ENCODE data around the gene CACNA1H. TPM values are rescaled to one million over a fixed set of nuclear protein-coding genes. Genes with fewer than 3 reads are reported as not detected.

CACNA1H gene
- total RNA-seq, 1 experiment from 2014 or later: 31.1 TPM

DNA sequence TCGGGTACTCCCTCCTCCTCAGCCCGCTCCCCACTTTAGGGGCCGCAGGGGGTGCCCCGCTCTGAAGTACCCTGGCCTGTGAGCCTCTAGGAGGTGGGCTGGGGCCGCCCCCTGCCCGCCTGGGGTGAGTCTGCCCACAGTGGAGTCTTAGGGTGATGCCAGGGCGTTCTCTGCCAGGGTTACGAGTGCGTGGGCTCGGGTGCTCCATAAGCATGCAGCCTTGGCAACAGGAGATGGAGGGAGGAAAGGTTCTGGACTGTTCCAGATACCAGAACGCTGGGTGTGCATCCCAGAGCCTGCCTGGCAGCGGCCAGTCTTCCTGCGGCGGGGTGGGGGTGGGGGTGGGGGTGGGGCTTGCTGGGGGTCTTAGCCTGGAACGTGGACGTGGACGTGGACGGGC is 15.9 kb downstream of the CACNA1H start:
- in situ Hi-C loops (cut with HindIII; ENCODE audit: low pct_unique_long_range_greater_than_20kb, low sequenced_read_pairs): no loop called here
- DNase-seq (ENCODE audit: low read depth, low spot score) (no peak), ATAC-seq (no peak)
- H3K4me3 ChIP-seq (ENCODE audit: low read depth in 2 of 2, low read length in 2 of 2): no peak overlapping the region
- POLR2A ChIA-PET: no interaction called here
- no peaks in the 10 kb centered on the region for H3K27me3 ChIP-seq (ENCODE audit: control insufficient read depth, insufficient read depth, low read length)
- H3K36me3 ChIP-seq (ENCODE audit: control insufficient read depth, insufficient read depth, low read length): no peaks in the 10 kb centered on the region
- CTCF ChIA-PET: no interaction called here
- no peaks in the 10 kb centered on the region for H3K9me3 ChIP-seq (ENCODE audit: control insufficient read depth, insufficient read depth, low read depth, low read length)
- peaks cover 18% of the 10 kb centered on the region for H3K4me1 ChIP-seq (ENCODE audit: control insufficient read depth, insufficient read depth, low read length)
- TF ChIP-seq, protein P1, sequence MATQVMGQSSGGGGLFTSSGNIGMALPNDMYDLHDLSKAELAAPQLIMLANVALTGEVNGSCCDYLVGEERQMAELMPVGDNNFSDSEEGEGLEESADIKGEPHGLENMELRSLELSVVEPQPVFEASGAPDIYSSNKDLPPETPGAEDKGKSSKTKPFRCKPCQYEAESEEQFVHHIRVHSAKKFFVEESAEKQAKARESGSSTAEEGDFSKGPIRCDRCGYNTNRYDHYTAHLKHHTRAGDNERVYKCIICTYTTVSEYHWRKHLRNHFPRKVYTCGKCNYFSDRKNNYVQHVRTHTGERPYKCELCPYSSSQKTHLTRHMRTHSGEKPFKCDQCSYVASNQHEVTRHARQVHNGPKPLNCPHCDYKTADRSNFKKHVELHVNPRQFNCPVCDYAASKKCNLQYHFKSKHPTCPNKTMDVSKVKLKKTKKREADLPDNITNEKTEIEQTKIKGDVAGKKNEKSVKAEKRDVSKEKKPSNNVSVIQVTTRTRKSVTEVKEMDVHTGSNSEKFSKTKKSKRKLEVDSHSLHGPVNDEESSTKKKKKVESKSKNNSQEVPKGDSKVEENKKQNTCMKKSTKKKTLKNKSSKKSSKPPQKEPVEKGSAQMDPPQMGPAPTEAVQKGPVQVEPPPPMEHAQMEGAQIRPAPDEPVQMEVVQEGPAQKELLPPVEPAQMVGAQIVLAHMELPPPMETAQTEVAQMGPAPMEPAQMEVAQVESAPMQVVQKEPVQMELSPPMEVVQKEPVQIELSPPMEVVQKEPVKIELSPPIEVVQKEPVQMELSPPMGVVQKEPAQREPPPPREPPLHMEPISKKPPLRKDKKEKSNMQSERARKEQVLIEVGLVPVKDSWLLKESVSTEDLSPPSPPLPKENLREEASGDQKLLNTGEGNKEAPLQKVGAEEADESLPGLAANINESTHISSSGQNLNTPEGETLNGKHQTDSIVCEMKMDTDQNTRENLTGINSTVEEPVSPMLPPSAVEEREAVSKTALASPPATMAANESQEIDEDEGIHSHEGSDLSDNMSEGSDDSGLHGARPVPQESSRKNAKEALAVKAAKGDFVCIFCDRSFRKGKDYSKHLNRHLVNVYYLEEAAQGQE (IDR thresholded peaks at IDR 0.05; ENCODE audit: insufficient read depth in 1 of 2, low read depth in 2 of 2, low read length in 1 of 2): no peak
- no peak for TF ChIP-seq TCF7L2 (IDR thresholded peaks at IDR 0.05; ENCODE audit: low read depth, low read length)
- TF ChIP-seq, protein P2, sequence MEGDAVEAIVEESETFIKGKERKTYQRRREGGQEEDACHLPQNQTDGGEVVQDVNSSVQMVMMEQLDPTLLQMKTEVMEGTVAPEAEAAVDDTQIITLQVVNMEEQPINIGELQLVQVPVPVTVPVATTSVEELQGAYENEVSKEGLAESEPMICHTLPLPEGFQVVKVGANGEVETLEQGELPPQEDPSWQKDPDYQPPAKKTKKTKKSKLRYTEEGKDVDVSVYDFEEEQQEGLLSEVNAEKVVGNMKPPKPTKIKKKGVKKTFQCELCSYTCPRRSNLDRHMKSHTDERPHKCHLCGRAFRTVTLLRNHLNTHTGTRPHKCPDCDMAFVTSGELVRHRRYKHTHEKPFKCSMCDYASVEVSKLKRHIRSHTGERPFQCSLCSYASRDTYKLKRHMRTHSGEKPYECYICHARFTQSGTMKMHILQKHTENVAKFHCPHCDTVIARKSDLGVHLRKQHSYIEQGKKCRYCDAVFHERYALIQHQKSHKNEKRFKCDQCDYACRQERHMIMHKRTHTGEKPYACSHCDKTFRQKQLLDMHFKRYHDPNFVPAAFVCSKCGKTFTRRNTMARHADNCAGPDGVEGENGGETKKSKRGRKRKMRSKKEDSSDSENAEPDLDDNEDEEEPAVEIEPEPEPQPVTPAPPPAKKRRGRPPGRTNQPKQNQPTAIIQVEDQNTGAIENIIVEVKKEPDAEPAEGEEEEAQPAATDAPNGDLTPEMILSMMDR (IDR thresholded peaks at IDR 0.05): no peak
- TF ChIP-seq POLR2AphosphoS5 (IDR thresholded peaks at IDR 0.05; ENCODE audit: low read depth, low read length): no peak
- no peak for TF ChIP-seq SIN3A (IDR thresholded peaks at IDR 0.05; ENCODE audit: borderline replicate concordance, insufficient read depth, low read depth, low read length)
- H3K27ac ChIP-seq (ENCODE audit: low read length): no peak overlapping the region
- intact Hi-C loops (cut with micrococcal nuclease; ENCODE audit: unreplicated experiment): no loop called here
- no TSS peak for BruUV-seq (replicated peaks)

DNA sequence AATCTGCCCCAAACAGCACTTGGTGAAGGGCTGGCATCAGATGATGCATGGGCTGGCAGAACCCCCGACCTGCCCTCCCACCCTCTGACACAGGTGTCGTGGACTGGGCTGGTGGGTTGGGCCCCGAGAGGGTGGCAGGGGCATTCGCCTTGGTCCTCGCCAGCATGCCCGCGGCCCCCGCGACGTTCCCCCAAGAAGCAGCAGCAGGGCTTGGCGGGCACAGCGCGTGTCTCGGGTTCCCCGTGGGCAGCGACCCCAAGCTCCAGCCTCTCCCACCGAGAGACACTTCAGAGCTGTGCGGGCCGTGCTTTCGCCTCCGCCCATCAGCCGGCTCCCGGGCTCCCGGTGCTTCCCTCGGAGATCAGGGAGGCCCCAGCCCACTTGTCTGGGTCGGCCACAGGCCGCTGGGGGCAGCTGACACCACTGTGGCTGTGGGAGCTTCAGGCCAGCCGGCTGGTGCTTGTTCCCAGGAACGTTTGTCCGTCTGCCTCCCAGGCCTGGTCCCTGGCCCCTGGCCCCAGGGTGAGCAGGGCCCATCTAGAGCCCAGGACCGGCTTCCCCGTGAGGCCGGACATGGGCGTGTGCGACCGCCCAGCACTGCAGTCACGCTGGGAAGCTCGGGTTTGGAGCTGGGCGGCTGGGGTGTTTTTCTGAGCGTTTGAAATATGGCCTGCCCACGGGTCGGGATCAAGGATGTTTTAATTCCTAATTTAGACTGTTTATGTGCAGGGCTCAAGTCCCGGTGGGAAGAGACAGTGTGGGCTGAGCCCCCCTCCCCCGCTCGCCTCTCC is 16.6 kb downstream of the CACNA1H start:
- Histone ChIP-seq H3K9me3 (ENCODE audit: control insufficient read depth, insufficient read depth, low read depth, low read length) (no peaks in the 10 kb centered on the region), H3K36me3 (ENCODE audit: control insufficient read depth, insufficient read depth, low read length) (no peaks in the 10 kb centered on the region), H3K4me1 (ENCODE audit: control insufficient read depth, insufficient read depth, low read length) (peaks cover 20% of the 10 kb centered on the region), H3K27me3 (ENCODE audit: control insufficient read depth, insufficient read depth, low read length) (no peaks in the 10 kb centered on the region), H3K27ac (ENCODE audit: low read length) (peak overlapping the region; percentile 29; the same call in 1 of the 2 replicates), H3K4me3 (ENCODE audit: low read depth in 2 of 2, low read length in 2 of 2) (no peak overlapping the region)
- BruUV-seq (replicated peaks): no TSS peak
- ChIA-PET CTCF (no interaction called here), POLR2A (interaction anchor here (0.6 kb wide), 1 partner anchor 14 kb away, joined by 3 read pairs; no protein-coding TSS in a partner anchor)
- no peak for DNase-seq (ENCODE audit: low read depth, low spot score)
- TF ChIP-seq TCF7L2 (IDR thresholded peaks at IDR 0.05; ENCODE audit: low read depth, low read length) (no peak), POLR2AphosphoS5 (IDR thresholded peaks at IDR 0.05; ENCODE audit: low read depth, low read length) (no peak), SIN3A (IDR thresholded peaks at IDR 0.05; ENCODE audit: borderline replicate concordance, insufficient read depth, low read depth, low read length) (no peak)
- TF ChIP-seq, protein P2 (IDR thresholded peaks at IDR 0.05): no peak
- TF ChIP-seq, protein P1 (IDR thresholded peaks at IDR 0.05; ENCODE audit: insufficient read depth in 1 of 2, low read depth in 2 of 2, low read length in 1 of 2): no peak
- in situ Hi-C loops (cut with HindIII; ENCODE audit: low pct_unique_long_range_greater_than_20kb, low sequenced_read_pairs): no loop called here
- intact Hi-C loops (cut with micrococcal nuclease; ENCODE audit: unreplicated experiment): no loop called here
- ATAC-seq: peak; percentile 34
